ENCODE results near the gene ROCK2. TPM values are rescaled to one million over a fixed set of nuclear protein-coding genes. Genes with fewer than 3 reads are reported as not detected.

Gene ROCK2
- total and polyA plus RNA-seq, 9 of the 15 experiments (the other 6 are each of a cell fraction or from before 2014, with no cell fraction given): 4.9 to 30.6 (median 14.3) TPM

DNA sequence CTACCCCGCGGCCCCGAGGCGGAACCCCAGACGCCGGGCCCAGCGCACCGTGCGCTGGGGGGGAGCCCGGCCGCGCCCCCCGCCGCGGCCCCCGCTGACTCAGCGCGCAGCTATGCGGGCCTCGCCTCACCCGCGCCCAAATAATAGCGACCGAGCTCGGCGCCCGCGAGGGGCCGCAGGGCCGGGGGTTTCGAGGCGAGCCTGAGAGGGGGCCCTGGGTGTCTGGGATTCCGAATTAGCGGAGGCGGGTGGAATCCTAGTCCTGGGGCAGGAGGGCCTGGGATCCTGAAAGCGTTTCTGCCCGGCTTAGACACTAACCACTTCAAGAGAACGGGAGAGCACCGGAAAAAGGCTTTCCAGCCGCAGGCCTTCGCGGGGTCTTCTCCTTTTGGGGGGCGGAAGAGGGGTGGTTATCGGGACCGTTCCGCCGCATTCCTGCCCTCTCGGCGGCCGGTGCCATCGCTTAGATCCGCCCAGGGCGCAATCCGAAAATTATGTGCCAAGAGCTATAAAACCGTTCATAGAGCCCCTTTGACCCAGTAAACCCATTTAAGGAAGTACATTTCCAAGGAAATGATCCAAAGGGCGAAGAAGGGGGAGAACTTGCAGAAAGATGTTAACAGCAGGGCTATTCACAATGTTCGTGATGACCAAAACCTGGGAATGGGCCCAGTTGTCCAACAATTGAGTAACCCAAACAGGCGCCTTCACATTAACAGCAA lies 681 bp upstream of the ROCK2 start (continued):
- TF ChIP-seq, protein P1, sequence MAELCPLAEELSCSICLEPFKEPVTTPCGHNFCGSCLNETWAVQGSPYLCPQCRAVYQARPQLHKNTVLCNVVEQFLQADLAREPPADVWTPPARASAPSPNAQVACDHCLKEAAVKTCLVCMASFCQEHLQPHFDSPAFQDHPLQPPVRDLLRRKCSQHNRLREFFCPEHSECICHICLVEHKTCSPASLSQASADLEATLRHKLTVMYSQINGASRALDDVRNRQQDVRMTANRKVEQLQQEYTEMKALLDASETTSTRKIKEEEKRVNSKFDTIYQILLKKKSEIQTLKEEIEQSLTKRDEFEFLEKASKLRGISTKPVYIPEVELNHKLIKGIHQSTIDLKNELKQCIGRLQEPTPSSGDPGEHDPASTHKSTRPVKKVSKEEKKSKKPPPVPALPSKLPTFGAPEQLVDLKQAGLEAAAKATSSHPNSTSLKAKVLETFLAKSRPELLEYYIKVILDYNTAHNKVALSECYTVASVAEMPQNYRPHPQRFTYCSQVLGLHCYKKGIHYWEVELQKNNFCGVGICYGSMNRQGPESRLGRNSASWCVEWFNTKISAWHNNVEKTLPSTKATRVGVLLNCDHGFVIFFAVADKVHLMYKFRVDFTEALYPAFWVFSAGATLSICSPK (IDR thresholded peaks at IDR 0.05; ENCODE audit: borderline replicate concordance): no peak
- no peak for TF ChIP-seq PCBP2 (IDR thresholded peaks at IDR 0.05; ENCODE audit: low read depth, low read length, poor library complexity, severe bottlenecking)
- no peak; the same call in 1 of the 2 replicates for TF ChIP-seq ZBTB1 (CRISPR knock-in tag; IDR thresholded peaks at IDR 0.05; ENCODE audit: borderline replicate concordance, low read depth)
- no peak for TF ChIP-seq MTA2 (IDR thresholded peaks at IDR 0.05; ENCODE audit: low read depth)
- TF ChIP-seq, protein P2, sequence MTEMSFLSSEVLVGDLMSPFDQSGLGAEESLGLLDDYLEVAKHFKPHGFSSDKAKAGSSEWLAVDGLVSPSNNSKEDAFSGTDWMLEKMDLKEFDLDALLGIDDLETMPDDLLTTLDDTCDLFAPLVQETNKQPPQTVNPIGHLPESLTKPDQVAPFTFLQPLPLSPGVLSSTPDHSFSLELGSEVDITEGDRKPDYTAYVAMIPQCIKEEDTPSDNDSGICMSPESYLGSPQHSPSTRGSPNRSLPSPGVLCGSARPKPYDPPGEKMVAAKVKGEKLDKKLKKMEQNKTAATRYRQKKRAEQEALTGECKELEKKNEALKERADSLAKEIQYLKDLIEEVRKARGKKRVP (CRISPR knock-in tag; IDR thresholded peaks at IDR 0.05): no peak
- no peak for TF ChIP-seq POU5F1 (IDR thresholded peaks at IDR 0.05; ENCODE audit: borderline replicate concordance, low read depth, low read length, partially characterized antibody)
- no peak for TF ChIP-seq ZNF316 (IDR thresholded peaks at IDR 0.05)
- no peak for TF ChIP-seq PCBP1 (IDR thresholded peaks at IDR 0.05; ENCODE audit: low read depth, low read length, poor library complexity, severe bottlenecking)
- no peak for TF ChIP-seq XRCC5 (IDR thresholded peaks at IDR 0.05; ENCODE audit: low read depth, low read length)
- TF ChIP-seq ZC3H11A (IDR thresholded peaks at IDR 0.05; ENCODE audit: low read depth, low read length): no peak
- no peak for TF ChIP-seq CHD2 (IDR thresholded peaks at IDR 0.05; ENCODE audit: low read depth, low read length)
- TF ChIP-seq, protein P3, sequence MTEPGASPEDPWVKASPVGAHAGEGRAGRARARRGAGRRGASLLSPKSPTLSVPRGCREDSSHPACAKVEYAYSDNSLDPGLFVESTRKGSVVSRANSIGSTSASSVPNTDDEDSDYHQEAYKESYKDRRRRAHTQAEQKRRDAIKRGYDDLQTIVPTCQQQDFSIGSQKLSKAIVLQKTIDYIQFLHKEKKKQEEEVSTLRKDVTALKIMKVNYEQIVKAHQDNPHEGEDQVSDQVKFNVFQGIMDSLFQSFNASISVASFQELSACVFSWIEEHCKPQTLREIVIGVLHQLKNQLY (CRISPR knock-in tag; conservative IDR thresholded peaks at IDR 0.05): no peak
- TF ChIP-seq BRD4 (IDR thresholded peaks at IDR 0.05): peak; percentile 86; the same call in 1 of the 2 replicates
- TF ChIP-seq ZNF764 (CRISPR knock-in tag; IDR thresholded peaks at IDR 0.05; ENCODE audit: low read depth): no peak
- TF ChIP-seq, protein P4, sequence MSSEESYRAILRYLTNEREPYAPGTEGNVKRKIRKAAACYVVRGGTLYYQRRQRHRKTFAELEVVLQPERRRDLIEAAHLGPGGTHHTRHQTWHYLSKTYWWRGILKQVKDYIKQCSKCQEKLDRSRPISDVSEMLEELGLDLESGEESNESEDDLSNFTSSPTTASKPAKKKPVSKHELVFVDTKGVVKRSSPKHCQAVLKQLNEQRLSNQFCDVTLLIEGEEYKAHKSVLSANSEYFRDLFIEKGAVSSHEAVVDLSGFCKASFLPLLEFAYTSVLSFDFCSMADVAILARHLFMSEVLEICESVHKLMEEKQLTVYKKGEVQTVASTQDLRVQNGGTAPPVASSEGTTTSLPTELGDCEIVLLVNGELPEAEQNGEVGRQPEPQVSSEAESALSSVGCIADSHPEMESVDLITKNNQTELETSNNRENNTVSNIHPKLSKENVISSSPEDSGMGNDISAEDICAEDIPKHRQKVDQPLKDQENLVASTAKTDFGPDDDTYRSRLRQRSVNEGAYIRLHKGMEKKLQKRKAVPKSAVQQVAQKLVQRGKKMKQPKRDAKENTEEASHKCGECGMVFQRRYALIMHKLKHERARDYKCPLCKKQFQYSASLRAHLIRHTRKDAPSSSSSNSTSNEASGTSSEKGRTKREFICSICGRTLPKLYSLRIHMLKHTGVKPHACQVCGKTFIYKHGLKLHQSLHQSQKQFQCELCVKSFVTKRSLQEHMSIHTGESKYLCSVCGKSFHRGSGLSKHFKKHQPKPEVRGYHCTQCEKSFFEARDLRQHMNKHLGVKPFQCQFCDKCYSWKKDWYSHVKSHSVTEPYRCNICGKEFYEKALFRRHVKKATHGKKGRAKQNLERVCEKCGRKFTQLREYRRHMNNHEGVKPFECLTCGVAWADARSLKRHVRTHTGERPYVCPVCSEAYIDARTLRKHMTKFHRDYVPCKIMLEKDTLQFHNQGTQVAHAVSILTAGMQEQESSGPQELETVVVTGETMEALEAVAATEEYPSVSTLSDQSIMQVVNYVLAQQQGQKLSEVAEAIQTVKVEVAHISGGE (CRISPR knock-in tag; IDR thresholded peaks at IDR 0.05): peak in 2 of 3 experiments; percentile 53 to 65; a peak in 3 of 6 replicates
- TF ChIP-seq, protein P5, sequence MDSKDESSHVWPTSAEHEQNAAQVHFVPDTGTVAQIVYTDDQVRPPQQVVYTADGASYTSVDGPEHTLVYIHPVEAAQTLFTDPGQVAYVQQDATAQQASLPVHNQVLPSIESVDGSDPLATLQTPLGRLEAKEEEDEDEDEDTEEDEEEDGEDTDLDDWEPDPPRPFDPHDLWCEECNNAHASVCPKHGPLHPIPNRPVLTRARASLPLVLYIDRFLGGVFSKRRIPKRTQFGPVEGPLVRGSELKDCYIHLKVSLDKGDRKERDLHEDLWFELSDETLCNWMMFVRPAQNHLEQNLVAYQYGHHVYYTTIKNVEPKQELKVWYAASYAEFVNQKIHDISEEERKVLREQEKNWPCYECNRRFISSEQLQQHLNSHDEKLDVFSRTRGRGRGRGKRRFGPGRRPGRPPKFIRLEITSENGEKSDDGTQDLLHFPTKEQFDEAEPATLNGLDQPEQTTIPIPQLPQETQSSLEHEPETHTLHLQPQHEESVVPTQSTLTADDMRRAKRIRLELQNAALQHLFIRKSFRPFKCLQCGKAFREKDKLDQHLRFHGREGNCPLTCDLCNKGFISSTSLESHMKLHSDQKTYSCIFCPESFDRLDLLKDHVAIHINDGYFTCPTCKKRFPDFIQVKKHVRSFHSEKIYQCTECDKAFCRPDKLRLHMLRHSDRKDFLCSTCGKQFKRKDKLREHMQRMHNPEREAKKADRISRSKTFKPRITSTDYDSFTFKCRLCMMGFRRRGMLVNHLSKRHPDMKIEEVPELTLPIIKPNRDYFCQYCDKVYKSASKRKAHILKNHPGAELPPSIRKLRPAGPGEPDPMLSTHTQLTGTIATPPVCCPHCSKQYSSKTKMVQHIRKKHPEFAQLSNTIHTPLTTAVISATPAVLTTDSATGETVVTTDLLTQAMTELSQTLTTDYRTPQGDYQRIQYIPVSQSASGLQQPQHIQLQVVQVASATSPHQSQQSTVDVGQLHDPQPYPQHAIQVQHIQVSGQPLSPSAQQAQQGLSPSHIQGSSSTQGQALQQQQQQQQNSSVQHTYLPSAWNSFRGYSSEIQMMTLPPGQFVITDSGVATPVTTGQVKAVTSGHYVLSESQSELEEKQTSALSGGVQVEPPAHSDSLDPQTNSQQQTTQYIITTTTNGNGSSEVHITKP (IDR thresholded peaks at IDR 0.05; ENCODE audit: partially characterized antibody): no peak
